GM12878 (cell line): ENCODE measurements around the gene GH2. TPM values are rescaled to one million over a fixed set of nuclear protein-coding genes. Genes with fewer than 3 reads are reported as not detected.
A peak's percentile ranks its signal among the peaks of the same experiment; 100 is the strongest.

Experiments
- CEBPB ChIP-seq, 2 experiments: fragments of 150-350 bp in 1 of 2; IDR thresholded peaks; 2 replicates each; pipeline ENCODE4 v1.6.1; 2012 to 2014; ENCODE audit warnings: low read depth in 2 of 2, low read length in 2 of 2, borderline replicate concordance in 1 of 2, inconsistent platforms in 1 of 2
- EZH2 ChIP-seq: IDR thresholded peaks from 2 replicates; pipeline ENCODE4 v1.6.1; 2012; ENCODE audit warnings: low read depth, mild to moderate bottlenecking, control low read depth, inconsistent platforms, low read length, borderline replicate concordance; ENCODE audit not compliant: control insufficient read depth
- FOXK2 ChIP-seq: fragments of 450-650 bp; IDR thresholded peaks from 2 replicates; pipeline ENCODE4 v1.6.1; 2017; ENCODE audit warnings: mild to moderate bottlenecking, moderate library complexity
- KAT2A ChIP-seq: conservative IDR thresholded peaks from 2 replicates; pipeline ENCODE4 v1.6.1; 2011; ENCODE audit warnings: low read depth, low read length; ENCODE audit not compliant: control insufficient read depth
- NBN ChIP-seq: fragments of 450-650 bp; IDR thresholded peaks from 2 replicates; pipeline ENCODE4 v1.6.1; 2016
- RAD21 ChIP-seq: IDR thresholded peaks from 2 replicates; pipeline ENCODE4 v1.6.1; 2011; ENCODE audit warnings: mild to moderate bottlenecking, low read depth, low read length, moderate library complexity; ENCODE audit not compliant: insufficient read depth
- RUNX3 ChIP-seq: IDR thresholded peaks from 2 replicates; pipeline ENCODE4 v1.6.1; 2012; ENCODE audit warnings: low read length, inconsistent platforms
- polyA plus RNA-seq, 11 experiments: library from polyadenylated mRNA; depleted of rRNA in 4 of 11; unstranded in 6 of 11; stranded (reverse) in 5 of 11; fragments of >200 nt; fragmentation: Nextera tagmentation in 4 of 11; fragmentation: Illumina TruSeq in 1 of 11; extraction: Ambion mirVana in 4 of 11; extraction: Trizol in 1 of 11; gene quantifications; 1 replicate in 1 of 11; 2 replicates in 10 of 11; pipeline versions ENCODE4 v1.2.1 to v1.2.3, GENCODE V29; 2011 to 2016; ENCODE audit warnings: inconsistent platforms in 2 of 11, missing spikeins in 2 of 11, low read depth in 1 of 11
- total RNA-seq, 4 experiments: library from RNA; depleted of rRNA in 3 of 4; stranded (reverse); fragments of >200 nt in 3 of 4; fragmentation: Illumina TruSeq in 1 of 4; extraction: Trizol in 1 of 4; gene quantifications; 2 replicates each; pipeline versions ENCODE4 v1.2.1 to v1.2.3, GENCODE V29; 2013 to 2021
- TF ChIP-seq, protein P1 (sequence below): IDR thresholded peaks from 2 replicates; pipeline ENCODE4 v1.6.1; 2012; ENCODE audit warnings: improper control_type of control experiment, low read depth, low read length; ENCODE audit not compliant: insufficient replicate concordance
- TF ChIP-seq, protein P2 (sequence below): fragments of 450-650 bp; IDR thresholded peaks from 2 replicates; pipeline ENCODE4 v1.6.1; 2018; ENCODE audit warnings: mild to moderate bottlenecking, low read depth, moderate library complexity; ENCODE audit not compliant: partially characterized antibody
- TF ChIP-seq, protein P3 (sequence below): fragments of 450-650 bp; formaldehyde crosslinking; IDR thresholded peaks from 2 replicates; pipeline ENCODE4 v1.4.0; 2022; ENCODE audit warnings: mild to moderate bottlenecking, moderate library complexity
- TF ChIP-seq, protein P4 (sequence below): fragments of 150-350 bp; IDR thresholded peaks from 2 replicates; pipeline ENCODE4 v1.6.1; 2016; ENCODE audit warnings: low read depth, low read length

Gene GH2
- total and polyA plus RNA-seq, 10 of the 15 experiments (the other 5 are each of a cell fraction or from before 2014, with no cell fraction given) = not detected

DNA sequence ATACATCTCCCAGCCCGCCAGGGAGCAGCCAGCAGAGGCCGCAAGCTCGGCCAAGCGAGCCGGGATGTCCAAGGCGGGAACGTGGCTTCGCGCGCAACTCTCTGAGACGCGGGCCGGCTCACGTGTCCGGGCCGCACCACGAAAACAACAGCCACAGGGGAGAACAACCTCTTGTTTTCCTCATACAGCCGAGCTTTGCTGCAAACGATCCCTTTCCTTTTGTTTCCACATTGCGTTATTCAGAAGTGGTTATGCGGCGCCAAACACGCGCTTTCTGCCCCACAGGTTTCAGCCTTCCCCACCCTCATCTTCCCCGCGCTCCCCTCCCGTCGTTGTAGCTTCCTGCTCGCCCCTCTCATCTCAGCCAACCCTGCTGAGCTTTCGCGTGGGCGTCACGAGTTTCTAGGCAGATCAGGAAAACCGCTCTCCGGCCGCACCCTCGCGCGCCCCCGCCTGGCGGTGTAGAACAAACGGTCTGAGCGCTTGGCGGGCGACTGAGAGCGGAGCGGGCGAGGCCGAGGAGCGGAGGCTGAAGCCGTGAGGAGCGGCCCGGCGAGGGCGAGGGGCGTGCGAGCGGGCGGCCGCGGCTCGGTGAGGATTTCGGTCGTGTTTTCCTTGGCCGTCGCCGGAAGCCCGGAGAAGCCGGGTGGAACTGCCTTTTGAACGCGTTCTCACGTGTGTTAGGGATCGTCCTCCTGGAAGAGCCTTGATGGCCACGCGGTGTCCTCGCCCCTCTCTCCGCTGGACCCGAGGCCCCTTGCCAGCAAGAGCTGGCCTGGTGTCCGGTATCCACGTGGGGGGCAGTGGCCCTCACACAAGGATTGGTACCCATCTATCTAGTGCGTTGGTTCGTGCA, 32.7 kb downstream of the GH2 start (continued):
- TF ChIP-seq, protein P1, sequence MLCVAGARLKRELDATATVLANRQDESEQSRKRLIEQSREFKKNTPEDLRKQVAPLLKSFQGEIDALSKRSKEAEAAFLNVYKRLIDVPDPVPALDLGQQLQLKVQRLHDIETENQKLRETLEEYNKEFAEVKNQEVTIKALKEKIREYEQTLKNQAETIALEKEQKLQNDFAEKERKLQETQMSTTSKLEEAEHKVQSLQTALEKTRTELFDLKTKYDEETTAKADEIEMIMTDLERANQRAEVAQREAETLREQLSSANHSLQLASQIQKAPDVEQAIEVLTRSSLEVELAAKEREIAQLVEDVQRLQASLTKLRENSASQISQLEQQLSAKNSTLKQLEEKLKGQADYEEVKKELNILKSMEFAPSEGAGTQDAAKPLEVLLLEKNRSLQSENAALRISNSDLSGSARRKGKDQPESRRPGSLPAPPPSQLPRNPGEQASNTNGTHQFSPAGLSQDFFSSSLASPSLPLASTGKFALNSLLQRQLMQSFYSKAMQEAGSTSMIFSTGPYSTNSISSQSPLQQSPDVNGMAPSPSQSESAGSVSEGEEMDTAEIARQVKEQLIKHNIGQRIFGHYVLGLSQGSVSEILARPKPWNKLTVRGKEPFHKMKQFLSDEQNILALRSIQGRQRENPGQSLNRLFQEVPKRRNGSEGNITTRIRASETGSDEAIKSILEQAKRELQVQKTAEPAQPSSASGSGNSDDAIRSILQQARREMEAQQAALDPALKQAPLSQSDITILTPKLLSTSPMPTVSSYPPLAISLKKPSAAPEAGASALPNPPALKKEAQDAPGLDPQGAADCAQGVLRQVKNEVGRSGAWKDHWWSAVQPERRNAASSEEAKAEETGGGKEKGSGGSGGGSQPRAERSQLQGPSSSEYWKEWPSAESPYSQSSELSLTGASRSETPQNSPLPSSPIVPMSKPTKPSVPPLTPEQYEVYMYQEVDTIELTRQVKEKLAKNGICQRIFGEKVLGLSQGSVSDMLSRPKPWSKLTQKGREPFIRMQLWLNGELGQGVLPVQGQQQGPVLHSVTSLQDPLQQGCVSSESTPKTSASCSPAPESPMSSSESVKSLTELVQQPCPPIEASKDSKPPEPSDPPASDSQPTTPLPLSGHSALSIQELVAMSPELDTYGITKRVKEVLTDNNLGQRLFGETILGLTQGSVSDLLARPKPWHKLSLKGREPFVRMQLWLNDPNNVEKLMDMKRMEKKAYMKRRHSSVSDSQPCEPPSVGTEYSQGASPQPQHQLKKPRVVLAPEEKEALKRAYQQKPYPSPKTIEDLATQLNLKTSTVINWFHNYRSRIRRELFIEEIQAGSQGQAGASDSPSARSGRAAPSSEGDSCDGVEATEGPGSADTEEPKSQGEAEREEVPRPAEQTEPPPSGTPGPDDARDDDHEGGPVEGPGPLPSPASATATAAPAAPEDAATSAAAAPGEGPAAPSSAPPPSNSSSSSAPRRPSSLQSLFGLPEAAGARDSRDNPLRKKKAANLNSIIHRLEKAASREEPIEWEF = no peak
- TF ChIP-seq, protein P2, sequence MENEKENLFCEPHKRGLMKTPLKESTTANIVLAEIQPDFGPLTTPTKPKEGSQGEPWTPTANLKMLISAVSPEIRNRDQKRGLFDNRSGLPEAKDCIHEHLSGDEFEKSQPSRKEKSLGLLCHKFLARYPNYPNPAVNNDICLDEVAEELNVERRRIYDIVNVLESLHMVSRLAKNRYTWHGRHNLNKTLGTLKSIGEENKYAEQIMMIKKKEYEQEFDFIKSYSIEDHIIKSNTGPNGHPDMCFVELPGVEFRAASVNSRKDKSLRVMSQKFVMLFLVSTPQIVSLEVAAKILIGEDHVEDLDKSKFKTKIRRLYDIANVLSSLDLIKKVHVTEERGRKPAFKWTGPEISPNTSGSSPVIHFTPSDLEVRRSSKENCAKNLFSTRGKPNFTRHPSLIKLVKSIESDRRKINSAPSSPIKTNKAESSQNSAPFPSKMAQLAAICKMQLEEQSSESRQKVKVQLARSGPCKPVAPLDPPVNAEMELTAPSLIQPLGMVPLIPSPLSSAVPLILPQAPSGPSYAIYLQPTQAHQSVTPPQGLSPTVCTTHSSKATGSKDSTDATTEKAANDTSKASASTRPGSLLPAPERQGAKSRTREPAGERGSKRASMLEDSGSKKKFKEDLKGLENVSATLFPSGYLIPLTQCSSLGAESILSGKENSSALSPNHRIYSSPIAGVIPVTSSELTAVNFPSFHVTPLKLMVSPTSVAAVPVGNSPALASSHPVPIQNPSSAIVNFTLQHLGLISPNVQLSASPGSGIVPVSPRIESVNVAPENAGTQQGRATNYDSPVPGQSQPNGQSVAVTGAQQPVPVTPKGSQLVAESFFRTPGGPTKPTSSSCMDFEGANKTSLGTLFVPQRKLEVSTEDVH = peak; percentile 83
- TF ChIP-seq RAD21 (no peak), KAT2A (no peak), EZH2 (no peak), NBN (peak; percentile 97), CEBPB (IDR thresholded peaks at IDR 0.05; ENCODE audit: borderline replicate concordance in 1 of 2, low read depth in 2 of 2, low read length in 2 of 2) (peak in 1 of 2 experiments; percentile 77; a peak in 1 of 4 replicates), FOXK2 (peak; percentile 99), RUNX3 (peak; percentile 84)
- TF ChIP-seq, protein P3, sequence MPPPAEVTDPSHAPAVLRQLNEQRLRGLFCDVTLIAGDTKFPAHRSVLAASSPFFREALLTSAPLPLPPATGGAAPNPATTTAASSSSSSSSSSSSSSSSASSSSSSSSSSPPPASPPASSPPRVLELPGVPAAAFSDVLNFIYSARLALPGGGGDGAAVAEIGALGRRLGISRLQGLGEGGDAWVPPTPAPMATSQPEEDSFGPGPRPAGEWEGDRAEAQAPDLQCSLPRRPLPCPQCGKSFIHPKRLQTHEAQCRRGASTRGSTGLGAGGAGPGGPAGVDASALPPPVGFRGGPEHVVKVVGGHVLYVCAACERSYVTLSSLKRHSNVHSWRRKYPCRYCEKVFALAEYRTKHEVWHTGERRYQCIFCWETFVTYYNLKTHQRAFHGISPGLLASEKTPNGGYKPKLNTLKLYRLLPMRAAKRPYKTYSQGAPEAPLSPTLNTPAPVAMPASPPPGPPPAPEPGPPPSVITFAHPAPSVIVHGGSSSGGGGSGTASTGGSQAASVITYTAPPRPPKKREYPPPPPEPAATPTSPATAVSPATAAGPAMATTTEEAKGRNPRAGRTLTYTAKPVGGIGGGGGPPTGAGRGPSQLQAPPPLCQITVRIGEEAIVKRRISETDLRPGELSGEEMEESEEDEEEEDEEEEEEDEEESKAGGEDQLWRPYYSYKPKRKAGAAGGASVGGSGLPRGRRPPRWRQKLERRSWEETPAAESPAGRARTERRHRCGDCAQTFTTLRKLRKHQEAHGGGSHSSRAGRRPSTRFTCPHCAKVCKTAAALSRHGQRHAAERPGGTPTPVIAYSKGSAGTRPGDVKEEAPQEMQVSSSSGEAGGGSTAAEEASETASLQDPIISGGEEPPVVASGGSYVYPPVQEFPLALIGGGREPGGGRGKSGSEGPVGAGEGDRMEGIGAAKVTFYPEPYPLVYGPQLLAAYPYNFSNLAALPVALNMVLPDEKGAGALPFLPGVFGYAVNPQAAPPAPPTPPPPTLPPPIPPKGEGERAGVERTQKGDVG (CRISPR knock-in tag) = no peak
- TF ChIP-seq, protein P4, sequence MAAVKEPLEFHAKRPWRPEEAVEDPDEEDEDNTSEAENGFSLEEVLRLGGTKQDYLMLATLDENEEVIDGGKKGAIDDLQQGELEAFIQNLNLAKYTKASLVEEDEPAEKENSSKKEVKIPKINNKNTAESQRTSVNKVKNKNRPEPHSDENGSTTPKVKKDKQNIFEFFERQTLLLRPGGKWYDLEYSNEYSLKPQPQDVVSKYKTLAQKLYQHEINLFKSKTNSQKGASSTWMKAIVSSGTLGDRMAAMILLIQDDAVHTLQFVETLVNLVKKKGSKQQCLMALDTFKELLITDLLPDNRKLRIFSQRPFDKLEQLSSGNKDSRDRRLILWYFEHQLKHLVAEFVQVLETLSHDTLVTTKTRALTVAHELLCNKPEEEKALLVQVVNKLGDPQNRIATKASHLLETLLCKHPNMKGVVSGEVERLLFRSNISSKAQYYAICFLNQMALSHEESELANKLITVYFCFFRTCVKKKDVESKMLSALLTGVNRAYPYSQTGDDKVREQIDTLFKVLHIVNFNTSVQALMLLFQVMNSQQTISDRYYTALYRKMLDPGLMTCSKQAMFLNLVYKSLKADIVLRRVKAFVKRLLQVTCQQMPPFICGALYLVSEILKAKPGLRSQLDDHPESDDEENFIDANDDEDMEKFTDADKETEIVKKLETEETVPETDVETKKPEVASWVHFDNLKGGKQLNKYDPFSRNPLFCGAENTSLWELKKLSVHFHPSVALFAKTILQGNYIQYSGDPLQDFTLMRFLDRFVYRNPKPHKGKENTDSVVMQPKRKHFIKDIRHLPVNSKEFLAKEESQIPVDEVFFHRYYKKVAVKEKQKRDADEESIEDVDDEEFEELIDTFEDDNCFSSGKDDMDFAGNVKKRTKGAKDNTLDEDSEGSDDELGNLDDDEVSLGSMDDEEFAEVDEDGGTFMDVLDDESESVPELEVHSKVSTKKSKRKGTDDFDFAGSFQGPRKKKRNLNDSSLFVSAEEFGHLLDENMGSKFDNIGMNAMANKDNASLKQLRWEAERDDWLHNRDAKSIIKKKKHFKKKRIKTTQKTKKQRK = no peak
